IMR-90 (cell line): ENCODE data around the gene PXMP2.

Experiments used
- BHLHE40 ChIP-seq: fragments of 150-350 bp; IDR thresholded peaks from 2 replicates; pipeline ENCODE4 v1.6.1; 2016; ENCODE audit warnings: mild to moderate bottlenecking, low read depth, low read length
- CEBPB ChIP-seq: IDR thresholded peaks from 2 replicates; pipeline ENCODE4 v1.6.1; 2012; ENCODE audit warnings: low read depth, low read length, improper control_type of control experiment
- CHD1 ChIP-seq: IDR thresholded peaks from 2 replicates; pipeline ENCODE4 v1.6.1; 2012; ENCODE audit warnings: low read depth, low read length, improper control_type of control experiment
- FOS ChIP-seq: fragments of 150-350 bp; IDR thresholded peaks from 2 replicates; pipeline ENCODE4 v1.6.1; 2016; ENCODE audit warnings: low read depth, low read length
- MAZ ChIP-seq: IDR thresholded peaks from 2 replicates; pipeline ENCODE4 v1.6.1; 2012; ENCODE audit warnings: low read depth, mild to moderate bottlenecking, low read length, improper control_type of control experiment, moderate library complexity, borderline replicate concordance
- MXI1 ChIP-seq: IDR thresholded peaks from 2 replicates; pipeline ENCODE4 v1.6.1; 2012; ENCODE audit warnings: low read depth, mild to moderate bottlenecking, low read length, moderate library complexity, borderline replicate concordance
- NFE2L2 ChIP-seq: fragments of 150-350 bp; IDR thresholded peaks from 2 replicates; pipeline ENCODE4 v1.6.1; 2016; ENCODE audit warnings: low read depth, mild to moderate bottlenecking, low read length
- POLR2A ChIP-seq: IDR thresholded peaks from 2 replicates; pipeline ENCODE4 v1.6.1; 2012; ENCODE audit warnings: mild to moderate bottlenecking, low read depth, low read length
- RAD21 ChIP-seq: IDR thresholded peaks from 2 replicates; pipeline ENCODE4 v1.6.1; 2012; ENCODE audit warnings: low read length, improper control_type of control experiment
- SMC3 ChIP-seq: fragments of 150-350 bp; IDR thresholded peaks from 2 replicates; pipeline ENCODE4 v1.6.1; 2016; ENCODE audit warnings: low read depth, mild to moderate bottlenecking, antibody characterized with exemption, low read length, moderate library complexity
- TF ChIP-seq, protein P1 (sequence below): conservative IDR thresholded peaks from 2 replicates; pipeline ENCODE4 v1.5.1; 2012; ENCODE audit warnings: mild to moderate bottlenecking, low read depth, low read length, improper control_type of control experiment

- no peak for TF ChIP-seq POLR2A
- TF ChIP-seq, protein P1, sequence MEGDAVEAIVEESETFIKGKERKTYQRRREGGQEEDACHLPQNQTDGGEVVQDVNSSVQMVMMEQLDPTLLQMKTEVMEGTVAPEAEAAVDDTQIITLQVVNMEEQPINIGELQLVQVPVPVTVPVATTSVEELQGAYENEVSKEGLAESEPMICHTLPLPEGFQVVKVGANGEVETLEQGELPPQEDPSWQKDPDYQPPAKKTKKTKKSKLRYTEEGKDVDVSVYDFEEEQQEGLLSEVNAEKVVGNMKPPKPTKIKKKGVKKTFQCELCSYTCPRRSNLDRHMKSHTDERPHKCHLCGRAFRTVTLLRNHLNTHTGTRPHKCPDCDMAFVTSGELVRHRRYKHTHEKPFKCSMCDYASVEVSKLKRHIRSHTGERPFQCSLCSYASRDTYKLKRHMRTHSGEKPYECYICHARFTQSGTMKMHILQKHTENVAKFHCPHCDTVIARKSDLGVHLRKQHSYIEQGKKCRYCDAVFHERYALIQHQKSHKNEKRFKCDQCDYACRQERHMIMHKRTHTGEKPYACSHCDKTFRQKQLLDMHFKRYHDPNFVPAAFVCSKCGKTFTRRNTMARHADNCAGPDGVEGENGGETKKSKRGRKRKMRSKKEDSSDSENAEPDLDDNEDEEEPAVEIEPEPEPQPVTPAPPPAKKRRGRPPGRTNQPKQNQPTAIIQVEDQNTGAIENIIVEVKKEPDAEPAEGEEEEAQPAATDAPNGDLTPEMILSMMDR, result no peak
- no peak for TF ChIP-seq CEBPB
- TF ChIP-seq MAZ, result no peak
- TF ChIP-seq NFE2L2, result no peak
- TF ChIP-seq MXI1, result no peak
- TF ChIP-seq SMC3, result no peak
- no peak for TF ChIP-seq BHLHE40
- no peak for TF ChIP-seq RAD21
- TF ChIP-seq CHD1, result no peak
- TF ChIP-seq FOS, result no peak
Measured at GRCh38 chr12:132736378-132736777, 49.0 kb downstream of the PXMP2 start.
